HG03469 (cell line): ENCODE data around the gene CRISPLD2.

Experiments used
- ATAC-seq: cut with Tn5 transposase; IDR thresholded peaks from one replicate; pipeline ENCODE4 v1.9.1; 2021; ENCODE audit warnings: mild to moderate bottlenecking, moderate library complexity, moderate number of reproducible peaks; ENCODE audit not compliant: unreplicated experiment

Gene CRISPLD2

DNA sequence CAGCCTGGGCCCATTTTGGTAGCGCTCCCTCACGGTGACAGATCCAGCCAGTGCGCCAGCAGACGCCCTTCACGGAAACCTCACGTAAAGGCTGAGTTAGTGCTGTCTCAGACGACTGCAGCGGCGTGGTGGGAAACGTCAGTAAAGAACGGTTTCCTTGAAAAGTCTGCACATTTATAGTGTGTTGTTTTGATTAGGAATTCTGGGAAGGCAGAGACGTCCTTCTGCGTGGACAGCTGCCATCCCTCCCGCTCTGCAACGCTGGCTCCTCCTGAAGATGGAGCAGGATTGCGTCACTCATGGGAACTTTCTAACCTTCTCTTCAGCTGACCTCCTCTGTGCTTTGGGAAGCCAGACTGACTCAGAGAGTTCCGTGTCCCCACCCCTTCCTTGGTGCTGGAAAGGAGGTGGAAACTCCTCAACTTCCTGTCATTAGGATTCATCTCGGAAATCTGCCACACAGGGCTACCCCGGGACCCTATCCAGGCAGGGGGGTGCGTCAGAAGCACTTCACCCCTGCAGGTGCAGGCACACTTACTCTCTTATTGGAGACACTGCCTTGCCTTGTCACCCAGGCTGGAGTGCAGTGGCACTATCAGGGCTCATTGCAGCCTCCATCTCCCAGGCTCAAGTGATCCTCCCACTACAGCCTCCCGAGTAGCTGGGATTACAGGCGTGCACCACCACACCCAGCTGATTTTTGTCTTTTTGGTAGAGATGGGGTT is 24.3 kb upstream of the CRISPLD2 start:
- no peak for ATAC-seq

DNA sequence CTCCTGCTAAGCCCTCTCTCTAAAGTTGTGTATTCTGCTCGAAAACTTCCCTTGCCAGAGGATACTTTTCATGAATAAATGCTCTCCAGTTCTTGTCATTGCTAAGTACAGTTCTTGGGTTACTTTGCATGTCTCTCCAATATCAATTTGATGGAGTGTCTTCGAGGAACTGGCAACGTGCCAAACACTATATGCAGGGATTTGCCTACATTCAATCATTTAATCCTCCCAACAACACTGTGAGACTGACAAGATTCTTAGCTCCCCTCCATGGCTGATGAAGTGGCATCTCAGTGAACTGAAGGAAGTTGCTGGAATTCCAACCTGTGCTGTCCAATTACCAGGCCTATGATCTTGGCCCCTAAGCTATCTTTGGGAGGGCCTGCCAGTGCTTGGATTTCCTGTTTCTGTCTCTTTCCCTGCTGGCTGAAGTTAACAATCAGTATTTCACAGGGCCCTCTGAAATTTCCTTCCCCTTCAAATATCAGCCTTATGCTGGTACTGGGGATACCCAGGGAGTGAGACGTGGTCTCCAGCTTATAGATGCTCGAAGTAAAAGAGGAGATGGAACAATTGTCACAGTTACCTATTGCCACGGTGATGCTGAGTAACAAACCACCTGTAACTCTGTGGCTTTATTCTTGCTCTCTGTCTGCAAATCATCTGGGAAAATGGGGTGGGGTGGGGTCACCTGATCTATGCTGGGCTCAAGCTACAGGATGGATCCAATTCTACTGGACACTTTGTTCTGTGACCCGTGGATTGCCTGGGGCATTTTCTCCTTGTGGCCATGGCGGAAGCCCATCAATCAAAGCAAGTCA is 19.4 kb upstream of the CRISPLD2 start:
- no peak for ATAC-seq

GRCh38 chr16:84803146-84803545 is 16.6 kb upstream of the CRISPLD2 start:
- no peak for ATAC-seq

DNA sequence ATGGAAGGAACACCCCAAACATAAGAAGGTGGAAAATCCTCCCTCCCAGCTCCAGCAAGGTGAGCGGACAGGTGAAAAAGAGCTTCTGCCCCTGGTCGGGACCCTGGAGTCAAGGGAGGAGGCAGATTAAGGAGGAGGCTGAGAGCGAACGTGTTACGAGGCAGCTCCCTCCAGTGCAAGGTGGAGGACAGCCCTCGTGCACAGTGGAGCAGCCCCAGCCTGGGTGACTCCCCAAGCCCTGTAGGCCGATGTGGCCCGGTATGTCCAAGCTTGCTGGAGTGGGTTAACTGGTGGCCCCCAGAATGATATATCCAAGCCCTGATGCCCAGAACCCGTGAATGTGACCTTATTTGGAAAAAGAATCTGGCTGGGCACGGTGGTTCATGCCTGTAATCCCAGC is 15.5 kb upstream of the CRISPLD2 start:
- ATAC-seq = no peak

GRCh38 chr16:84806256-84806889 is 13.4 kb upstream of the CRISPLD2 start:
- no peak for ATAC-seq

DNA sequence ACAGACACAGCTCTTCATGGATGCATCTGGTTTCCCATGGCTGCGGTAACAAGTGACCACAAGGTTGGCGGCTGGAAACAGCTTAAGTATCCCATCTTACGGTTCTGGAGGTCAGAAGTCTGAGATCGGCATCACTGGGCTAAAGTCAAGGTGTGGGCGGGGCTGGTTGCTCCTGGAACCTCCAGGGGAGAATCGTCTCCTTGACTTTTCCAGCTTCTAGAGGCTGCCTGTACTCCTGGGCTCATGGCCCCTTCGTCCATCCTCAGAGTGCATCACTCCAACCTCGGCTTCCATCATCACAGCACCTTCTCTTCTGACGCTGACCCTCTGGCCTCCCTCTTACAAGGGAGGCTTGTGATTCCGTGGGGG is 12.9 kb upstream of the CRISPLD2 start:
- no peak for ATAC-seq

DNA sequence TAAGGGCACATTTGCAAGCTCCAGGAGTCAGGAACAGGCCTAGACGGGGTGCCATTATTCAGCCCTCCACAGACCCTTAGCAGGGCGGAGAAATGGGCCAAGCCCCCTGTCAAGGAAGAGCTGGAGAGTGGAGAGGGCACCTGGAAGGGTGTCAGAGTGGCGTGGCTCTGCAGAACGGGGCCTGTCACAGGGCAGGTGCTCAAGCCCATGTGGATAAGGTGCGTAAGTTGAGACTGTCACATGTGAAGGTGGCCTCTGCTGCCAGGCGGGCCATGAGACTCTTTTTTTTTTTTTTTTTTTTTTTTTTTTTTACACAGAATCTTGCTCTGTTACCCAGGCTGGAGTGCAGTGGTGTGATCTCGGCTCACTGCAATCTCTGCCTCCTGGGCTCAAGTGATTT is 12.0 kb upstream of the CRISPLD2 start:
- ATAC-seq = no peak

DNA sequence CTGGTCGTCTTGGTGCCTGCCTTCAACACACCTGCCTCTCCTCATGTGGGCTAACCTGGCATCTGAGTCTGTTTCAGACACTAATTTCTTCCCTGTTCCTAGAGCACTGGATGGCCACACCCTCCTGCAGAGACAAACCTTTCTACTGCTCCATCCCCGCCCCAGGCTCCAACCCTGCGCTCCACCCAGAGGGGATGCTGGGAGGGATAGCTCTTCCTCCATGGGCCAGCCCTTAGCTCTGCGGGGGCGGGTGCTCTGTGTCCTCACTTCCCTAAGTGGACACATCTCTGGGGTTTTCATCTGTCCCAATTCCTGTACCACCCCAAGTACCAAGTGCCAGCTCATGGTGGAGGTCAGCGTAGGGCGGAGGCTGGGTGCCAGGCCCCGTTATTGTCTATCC is 11.0 kb upstream of the CRISPLD2 start:
- ATAC-seq = no peak

GRCh38 chr16:84810518-84811273 is 9.1 kb upstream of the CRISPLD2 start:
- no peak for ATAC-seq

- ATAC-seq = no peak
Observed at GRCh38 chr16:84811529-84811928, 8.3 kb upstream of the CRISPLD2 start.

GRCh38 chr16:84813141-84813934 is 6.4 kb upstream of the CRISPLD2 start:
- no peak for ATAC-seq

GRCh38 chr16:84815462-84815861 is 4.3 kb upstream of the CRISPLD2 start:
- no peak for ATAC-seq

- no peak for ATAC-seq
Observed at GRCh38 chr16:84816023-84816422, 3.8 kb upstream of the CRISPLD2 start.

- no peak for ATAC-seq
Observed at GRCh38 chr16:84816485-84816884, 3.3 kb upstream of the CRISPLD2 start.

- no peak for ATAC-seq
Observed at GRCh38 chr16:84817206-84817605, 2.6 kb upstream of the CRISPLD2 start.

- no peak for ATAC-seq
Observed at GRCh38 chr16:84817613-84818012, 2.2 kb upstream of the CRISPLD2 start.

GRCh38 chr16:84818133-84818532 is 1.7 kb upstream of the CRISPLD2 start:
- no peak for ATAC-seq

DNA sequence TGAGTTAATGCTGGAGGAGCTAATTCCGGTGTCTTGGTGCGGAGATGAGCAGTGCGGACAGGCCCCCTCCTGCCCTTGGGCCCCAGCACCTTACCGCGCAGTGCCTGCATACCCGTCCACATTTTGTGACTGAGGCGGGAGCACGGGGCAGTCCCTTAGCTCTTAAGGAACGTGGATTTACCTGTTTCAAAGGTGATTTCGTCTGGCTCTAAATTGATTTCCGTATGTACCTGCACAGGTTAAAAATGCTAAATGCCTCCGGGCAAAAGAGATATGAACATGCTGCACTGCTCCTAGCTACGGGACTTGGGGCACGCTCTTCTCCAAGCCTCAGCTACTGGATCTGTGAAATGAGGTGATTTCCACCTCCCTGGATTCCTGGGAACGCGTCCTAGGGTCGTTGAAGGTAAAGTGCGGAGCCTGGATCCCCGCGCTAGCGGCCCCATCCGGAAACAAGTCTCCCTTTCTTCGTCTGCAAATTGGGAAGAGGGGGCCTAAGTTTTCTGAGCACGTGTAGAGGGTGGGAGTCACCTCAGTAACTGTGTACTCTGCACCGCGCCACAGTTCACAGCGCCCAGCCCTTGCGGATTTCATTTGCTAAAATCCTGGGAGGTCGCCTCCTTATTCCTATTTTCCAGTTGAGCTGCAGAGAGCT is 669 bp upstream of the CRISPLD2 start:
- ATAC-seq = no peak

DNA sequence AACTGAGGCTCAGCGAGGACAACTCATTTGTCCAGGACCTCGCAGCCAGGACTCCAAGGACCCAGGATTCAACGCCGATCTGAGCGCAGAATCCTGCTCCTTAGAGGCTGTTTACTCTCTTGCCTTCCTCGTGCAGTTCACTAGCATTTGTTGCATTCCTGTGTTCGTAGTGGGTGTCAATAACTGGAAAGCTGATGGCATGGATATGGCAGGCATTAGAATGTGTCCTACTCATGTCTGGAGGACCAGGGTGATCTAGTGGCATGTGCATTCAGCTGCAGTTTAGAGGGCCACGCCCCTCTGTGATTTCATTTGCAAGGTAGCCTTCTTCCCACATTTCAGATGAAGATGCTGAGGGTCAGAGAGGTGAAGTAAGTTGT is 510 bp downstream of the CRISPLD2 start:
- ATAC-seq = no peak

GRCh38 chr16:84820771-84821170 is 986 bp downstream of the CRISPLD2 start:
- no peak for ATAC-seq
